ENCODE measurements around the gene NPPB.

DNA sequence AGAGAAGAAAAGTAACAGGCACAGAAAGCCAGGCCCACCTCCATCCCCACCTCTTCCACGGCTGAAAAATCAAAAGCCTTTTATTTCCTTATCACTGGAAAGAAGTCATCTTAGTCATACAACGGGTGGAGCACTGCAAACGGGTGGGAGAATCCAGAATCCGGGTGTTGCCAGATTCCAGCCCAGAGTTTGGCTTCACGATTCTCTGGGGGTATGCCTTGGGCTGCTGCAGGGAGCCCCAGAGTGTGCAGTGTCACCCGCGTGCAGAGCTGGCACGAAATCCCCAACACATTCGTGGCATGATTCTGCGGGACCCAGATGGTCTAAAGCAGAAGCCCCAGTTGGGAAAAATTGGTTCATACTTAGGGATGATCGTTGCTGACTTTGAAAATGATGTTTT lies 8.6 kb downstream of the NPPB start:
- TF ChIP-seq, protein P1, sequence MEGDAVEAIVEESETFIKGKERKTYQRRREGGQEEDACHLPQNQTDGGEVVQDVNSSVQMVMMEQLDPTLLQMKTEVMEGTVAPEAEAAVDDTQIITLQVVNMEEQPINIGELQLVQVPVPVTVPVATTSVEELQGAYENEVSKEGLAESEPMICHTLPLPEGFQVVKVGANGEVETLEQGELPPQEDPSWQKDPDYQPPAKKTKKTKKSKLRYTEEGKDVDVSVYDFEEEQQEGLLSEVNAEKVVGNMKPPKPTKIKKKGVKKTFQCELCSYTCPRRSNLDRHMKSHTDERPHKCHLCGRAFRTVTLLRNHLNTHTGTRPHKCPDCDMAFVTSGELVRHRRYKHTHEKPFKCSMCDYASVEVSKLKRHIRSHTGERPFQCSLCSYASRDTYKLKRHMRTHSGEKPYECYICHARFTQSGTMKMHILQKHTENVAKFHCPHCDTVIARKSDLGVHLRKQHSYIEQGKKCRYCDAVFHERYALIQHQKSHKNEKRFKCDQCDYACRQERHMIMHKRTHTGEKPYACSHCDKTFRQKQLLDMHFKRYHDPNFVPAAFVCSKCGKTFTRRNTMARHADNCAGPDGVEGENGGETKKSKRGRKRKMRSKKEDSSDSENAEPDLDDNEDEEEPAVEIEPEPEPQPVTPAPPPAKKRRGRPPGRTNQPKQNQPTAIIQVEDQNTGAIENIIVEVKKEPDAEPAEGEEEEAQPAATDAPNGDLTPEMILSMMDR (IDR thresholded peaks at IDR 0.05; ENCODE audit: control extremely low read depth in 1 of 3, insufficient read depth in 1 of 3, low read depth in 1 of 3, low read length in 3 of 3) = no peak
- TF ChIP-seq EZH2 (IDR thresholded peaks at IDR 0.05; ENCODE audit: low read depth, low read length, severe bottlenecking) (no peak), ATF3 (IDR thresholded peaks at IDR 0.05; ENCODE audit: insufficient read depth, low read depth, low read length) (no peak), POLR2A (IDR thresholded peaks at IDR 0.05; ENCODE audit: control extremely low read depth in 1 of 2, low read depth in 2 of 2, low read length in 2 of 2) (no peak), BRCA1 (IDR thresholded peaks at IDR 0.05; ENCODE audit: low read depth, low read length) (no peak), KDM5A (IDR thresholded peaks at IDR 0.05; ENCODE audit: low read length) (no peak), EP300 (IDR thresholded peaks at IDR 0.05; ENCODE audit: borderline replicate concordance in 1 of 2, low read depth in 2 of 2, low read length in 2 of 2) (no peak), POLR2AphosphoS5 (IDR thresholded peaks at IDR 0.05; ENCODE audit: low read depth, low read length) (no peak), ASH2L (IDR thresholded peaks at IDR 0.05; ENCODE audit: low read length) (no peak), CBX8 (IDR thresholded peaks at IDR 0.05; ENCODE audit: borderline replicate concordance, low read depth, low read length) (no peak), ATF2 (IDR thresholded peaks at IDR 0.05; ENCODE audit: low read length) (no peak), SP4 (IDR thresholded peaks at IDR 0.05; ENCODE audit: low read length) (no peak), MAFK (IDR thresholded peaks at IDR 0.05; ENCODE audit: low read depth, low read length) (no peak)

Data from H1 (cell line).